ENCODE results near the gene PAGR1. TPM values are rescaled to one million over a fixed set of nuclear protein-coding genes. Genes with fewer than 3 reads are reported as not detected.

PAGR1 gene
- total and polyA plus RNA-seq, 2 of the 13 experiments (the other 11 are each of a cell fraction or from before 2014, with no cell fraction given): 9.8 to 66.4 TPM

DNA sequence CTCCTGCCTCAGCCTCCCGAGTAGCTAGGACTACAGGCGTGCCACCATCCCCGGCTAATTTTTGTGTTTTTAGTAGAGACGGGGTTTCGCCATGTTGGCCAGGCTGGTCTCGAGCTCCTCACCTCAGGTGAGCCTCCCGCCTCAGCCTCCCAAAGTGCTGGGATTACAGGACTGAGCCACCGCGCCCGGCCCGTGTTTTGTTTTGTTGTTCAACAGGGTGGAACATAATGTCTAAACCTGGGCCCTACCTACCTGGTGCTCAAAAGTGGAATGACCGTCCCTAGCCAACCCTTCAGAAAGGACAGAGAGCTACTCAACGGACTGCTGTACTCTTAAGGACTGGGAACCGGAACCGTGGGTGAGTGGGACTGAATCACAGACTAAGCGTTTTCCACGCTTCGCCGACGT lies 26.2 kb upstream of the PAGR1 start (continued):
- TF ChIP-seq, protein P1, sequence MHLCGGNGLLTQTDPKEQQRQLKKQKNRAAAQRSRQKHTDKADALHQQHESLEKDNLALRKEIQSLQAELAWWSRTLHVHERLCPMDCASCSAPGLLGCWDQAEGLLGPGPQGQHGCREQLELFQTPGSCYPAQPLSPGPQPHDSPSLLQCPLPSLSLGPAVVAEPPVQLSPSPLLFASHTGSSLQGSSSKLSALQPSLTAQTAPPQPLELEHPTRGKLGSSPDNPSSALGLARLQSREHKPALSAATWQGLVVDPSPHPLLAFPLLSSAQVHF (CRISPR knock-in tag; IDR thresholded peaks at IDR 0.05): no peak
- TF ChIP-seq EED (CRISPR knock-in tag; IDR thresholded peaks at IDR 0.05) (no peak), ZNF484 (CRISPR knock-in tag; IDR thresholded peaks at IDR 0.05; ENCODE audit: borderline replicate concordance, low read depth) (no peak), ZNF101 (CRISPR knock-in tag; IDR thresholded peaks at IDR 0.05; ENCODE audit: borderline replicate concordance, low read depth) (no peak), ZNF10 (CRISPR knock-in tag; IDR thresholded peaks at IDR 0.05; ENCODE audit: borderline replicate concordance, low read depth) (no peak), HNRNPH1 (optimal IDR thresholded peaks at IDR 0.05; ENCODE audit: low read depth, low read length) (no peak), ASH2L (IDR thresholded peaks at IDR 0.05; ENCODE audit: insufficient read length, low read depth, low read length) (no peak), TBL1XR1 (IDR thresholded peaks at IDR 0.05; ENCODE audit: borderline replicate concordance, low read length, partially characterized antibody) (no peak), ZNF331 (CRISPR knock-in tag; IDR thresholded peaks at IDR 0.05) (no peak), CENPT (CRISPR knock-in tag; IDR thresholded peaks at IDR 0.05; ENCODE audit: low read depth) (no peak), ZNF317 (CRISPR knock-in tag; IDR thresholded peaks at IDR 0.05) (no peak), SAP130 (CRISPR knock-in tag; IDR thresholded peaks at IDR 0.05; ENCODE audit: low read depth) (no peak), SMARCE1 (IDR thresholded peaks at IDR 0.05; ENCODE audit: borderline replicate concordance) (no peak), XBP1 (CRISPR knock-in tag; IDR thresholded peaks at IDR 0.05) (no peak), MED1 (CRISPR knock-in tag; IDR thresholded peaks at IDR 0.05) (no peak), ZNF441 (CRISPR knock-in tag; IDR thresholded peaks at IDR 0.05; ENCODE audit: borderline replicate concordance) (no peak), NAIF1 (CRISPR knock-in tag; IDR thresholded peaks at IDR 0.05; ENCODE audit: borderline replicate concordance) (no peak)
- TF ChIP-seq, protein P2, sequence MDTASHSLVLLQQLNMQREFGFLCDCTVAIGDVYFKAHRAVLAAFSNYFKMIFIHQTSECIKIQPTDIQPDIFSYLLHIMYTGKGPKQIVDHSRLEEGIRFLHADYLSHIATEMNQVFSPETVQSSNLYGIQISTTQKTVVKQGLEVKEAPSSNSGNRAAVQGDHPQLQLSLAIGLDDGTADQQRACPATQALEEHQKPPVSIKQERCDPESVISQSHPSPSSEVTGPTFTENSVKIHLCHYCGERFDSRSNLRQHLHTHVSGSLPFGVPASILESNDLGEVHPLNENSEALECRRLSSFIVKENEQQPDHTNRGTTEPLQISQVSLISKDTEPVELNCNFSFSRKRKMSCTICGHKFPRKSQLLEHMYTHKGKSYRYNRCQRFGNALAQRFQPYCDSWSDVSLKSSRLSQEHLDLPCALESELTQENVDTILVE (CRISPR knock-in tag; IDR thresholded peaks at IDR 0.05): no peak; the same call in 1 of the 2 replicates
- TF ChIP-seq, protein P3, sequence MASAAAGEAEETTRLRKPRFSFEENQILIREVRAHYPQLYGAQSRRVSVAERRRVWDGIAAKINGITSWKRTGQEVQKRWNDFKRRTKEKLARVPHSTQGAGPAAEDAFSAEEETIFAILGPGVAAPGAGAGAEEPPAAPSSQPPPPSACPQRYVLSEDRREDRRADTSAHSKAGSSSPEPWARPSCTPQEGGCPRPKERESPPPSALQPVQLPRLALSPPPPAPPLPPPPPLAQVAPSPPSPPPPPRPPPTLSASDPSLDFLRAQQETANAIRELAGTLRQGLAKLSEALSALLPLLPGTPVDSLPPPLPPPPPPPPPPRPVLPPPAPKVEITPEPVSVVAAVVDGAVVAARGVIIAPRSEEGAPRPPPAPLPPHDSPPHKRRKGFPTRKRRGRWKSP (CRISPR knock-in tag; IDR thresholded peaks at IDR 0.05): no peak
- TF ChIP-seq, protein P4, sequence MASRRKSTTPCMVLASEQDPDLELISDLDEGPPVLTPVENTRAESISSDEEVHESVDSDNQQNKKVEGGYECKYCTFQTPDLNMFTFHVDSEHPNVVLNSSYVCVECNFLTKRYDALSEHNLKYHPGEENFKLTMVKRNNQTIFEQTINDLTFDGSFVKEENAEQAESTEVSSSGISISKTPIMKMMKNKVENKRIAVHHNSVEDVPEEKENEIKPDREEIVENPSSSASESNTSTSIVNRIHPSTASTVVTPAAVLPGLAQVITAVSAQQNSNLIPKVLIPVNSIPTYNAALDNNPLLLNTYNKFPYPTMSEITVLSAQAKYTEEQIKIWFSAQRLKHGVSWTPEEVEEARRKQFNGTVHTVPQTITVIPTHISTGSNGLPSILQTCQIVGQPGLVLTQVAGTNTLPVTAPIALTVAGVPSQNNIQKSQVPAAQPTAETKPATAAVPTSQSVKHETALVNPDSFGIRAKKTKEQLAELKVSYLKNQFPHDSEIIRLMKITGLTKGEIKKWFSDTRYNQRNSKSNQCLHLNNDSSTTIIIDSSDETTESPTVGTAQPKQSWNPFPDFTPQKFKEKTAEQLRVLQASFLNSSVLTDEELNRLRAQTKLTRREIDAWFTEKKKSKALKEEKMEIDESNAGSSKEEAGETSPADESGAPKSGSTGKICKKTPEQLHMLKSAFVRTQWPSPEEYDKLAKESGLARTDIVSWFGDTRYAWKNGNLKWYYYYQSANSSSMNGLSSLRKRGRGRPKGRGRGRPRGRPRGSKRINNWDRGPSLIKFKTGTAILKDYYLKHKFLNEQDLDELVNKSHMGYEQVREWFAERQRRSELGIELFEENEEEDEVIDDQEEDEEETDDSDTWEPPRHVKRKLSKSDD (CRISPR knock-in tag; IDR thresholded peaks at IDR 0.05; ENCODE audit: low read depth): no peak
- TF ChIP-seq, protein P5, sequence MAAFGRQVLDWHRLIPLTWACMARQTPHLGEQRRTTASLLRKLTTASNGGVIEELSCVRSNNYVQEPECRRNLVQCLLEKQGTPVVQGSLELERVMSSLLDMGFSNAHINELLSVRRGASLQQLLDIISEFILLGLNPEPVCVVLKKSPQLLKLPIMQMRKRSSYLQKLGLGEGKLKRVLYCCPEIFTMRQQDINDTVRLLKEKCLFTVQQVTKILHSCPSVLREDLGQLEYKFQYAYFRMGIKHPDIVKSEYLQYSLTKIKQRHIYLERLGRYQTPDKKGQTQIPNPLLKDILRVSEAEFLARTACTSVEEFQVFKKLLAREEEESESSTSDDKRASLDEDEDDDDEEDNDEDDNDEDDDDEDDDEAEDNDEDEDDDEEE (CRISPR knock-in tag; IDR thresholded peaks at IDR 0.05): no peak
- TF ChIP-seq, protein P6, sequence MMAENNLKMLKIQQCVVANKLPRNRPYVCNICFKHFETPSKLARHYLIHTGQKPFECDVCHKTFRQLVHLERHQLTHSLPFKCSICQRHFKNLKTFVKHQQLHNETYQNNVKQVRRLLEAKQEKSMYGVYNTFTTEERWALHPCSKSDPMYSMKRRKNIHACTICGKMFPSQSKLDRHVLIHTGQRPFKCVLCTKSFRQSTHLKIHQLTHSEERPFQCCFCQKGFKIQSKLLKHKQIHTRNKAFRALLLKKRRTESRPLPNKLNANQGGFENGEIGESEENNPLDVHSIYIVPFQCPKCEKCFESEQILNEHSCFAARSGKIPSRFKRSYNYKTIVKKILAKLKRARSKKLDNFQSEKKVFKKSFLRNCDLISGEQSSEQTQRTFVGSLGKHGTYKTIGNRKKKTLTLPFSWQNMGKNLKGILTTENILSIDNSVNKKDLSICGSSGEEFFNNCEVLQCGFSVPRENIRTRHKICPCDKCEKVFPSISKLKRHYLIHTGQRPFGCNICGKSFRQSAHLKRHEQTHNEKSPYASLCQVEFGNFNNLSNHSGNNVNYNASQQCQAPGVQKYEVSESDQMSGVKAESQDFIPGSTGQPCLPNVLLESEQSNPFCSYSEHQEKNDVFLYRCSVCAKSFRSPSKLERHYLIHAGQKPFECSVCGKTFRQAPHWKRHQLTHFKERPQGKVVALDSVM (CRISPR knock-in tag; IDR thresholded peaks at IDR 0.05): peak; percentile 89

All from HepG2 (cell line).